Duodenal mucosa (tissue), 2 donors: Measurements from ENCODE around the gene NPTXR.

ENCODE experiments used
- H3K27ac ChIP-seq: one replicate; pipeline ENCODE4 v1.7.0; 2013; ENCODE audit warnings: low read depth, low read length
- H3K27me3 ChIP-seq, 2 donors: one replicate each; pipeline ENCODE4 v1.7.0; 2013; ENCODE audit warnings: low read length in 2 of 2, control low read depth in 1 of 2; ENCODE audit not compliant: insufficient read depth in 2 of 2, control insufficient read depth in 1 of 2
- H3K36me3 ChIP-seq, 2 donors: one replicate each; pipeline ENCODE4 v1.7.0; 2013; ENCODE audit warnings: low read length in 2 of 2, control low read depth in 1 of 2; ENCODE audit not compliant: insufficient read depth in 2 of 2, control insufficient read depth in 1 of 2
- H3K4me1 ChIP-seq, 2 donors: one replicate each; pipeline ENCODE4 v1.7.0; 2013; ENCODE audit warnings: low read length in 2 of 2, control low read depth in 1 of 2; ENCODE audit not compliant: insufficient read depth in 2 of 2, control insufficient read depth in 1 of 2
- H3K4me3 ChIP-seq, 2 donors: one replicate each; pipeline ENCODE4 v1.7.0; 2013; ENCODE audit warnings: low read length in 2 of 2, low read depth in 1 of 2
- H3K9ac ChIP-seq, 2 donors: one replicate each; pipeline ENCODE4 v1.7.0; 2013; ENCODE audit warnings: low read length in 2 of 2, low read depth in 1 of 2
- H3K9me3 ChIP-seq, 2 donors: one replicate each; pipeline ENCODE4 v1.7.0; 2013; ENCODE audit warnings: low read length in 2 of 2, control low read depth in 1 of 2; ENCODE audit not compliant: control insufficient read depth in 1 of 2

NPTXR gene

DNA sequence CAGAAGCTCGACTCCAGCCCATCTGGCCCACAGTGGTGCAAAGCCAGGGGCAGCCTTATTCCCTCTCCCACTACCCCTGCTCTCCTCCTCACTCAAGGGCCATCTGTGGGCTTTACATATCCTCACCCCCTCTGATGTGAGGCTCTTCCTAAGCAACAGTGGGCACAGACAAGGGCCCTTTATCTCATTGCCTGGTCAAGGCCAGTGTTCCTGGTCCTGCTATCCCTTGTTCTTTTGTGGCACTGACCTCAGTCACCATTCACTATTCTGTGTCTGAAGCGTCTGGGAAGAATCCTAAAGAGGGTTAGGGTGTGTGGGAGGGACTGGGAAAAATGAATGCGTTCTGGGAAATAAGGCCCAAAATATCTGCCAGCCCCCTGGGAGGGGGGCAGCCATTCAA, 57.2 kb downstream of the NPTXR start:
- H3K9me3 ChIP-seq, result no peaks in the 10 kb centered on the region
- peaks cover 0 to 11% of the 10 kb centered on the region in 2 donors for H3K36me3 ChIP-seq
- no peaks in the 10 kb centered on the region for H3K27me3 ChIP-seq
- H3K9ac ChIP-seq, result no peak overlapping the region
- peaks cover 7 to 16% of the 10 kb centered on the region in 2 donors for H3K4me1 ChIP-seq
- no peak overlapping the region for H3K27ac ChIP-seq
- no peak overlapping the region for H3K4me3 ChIP-seq

DNA sequence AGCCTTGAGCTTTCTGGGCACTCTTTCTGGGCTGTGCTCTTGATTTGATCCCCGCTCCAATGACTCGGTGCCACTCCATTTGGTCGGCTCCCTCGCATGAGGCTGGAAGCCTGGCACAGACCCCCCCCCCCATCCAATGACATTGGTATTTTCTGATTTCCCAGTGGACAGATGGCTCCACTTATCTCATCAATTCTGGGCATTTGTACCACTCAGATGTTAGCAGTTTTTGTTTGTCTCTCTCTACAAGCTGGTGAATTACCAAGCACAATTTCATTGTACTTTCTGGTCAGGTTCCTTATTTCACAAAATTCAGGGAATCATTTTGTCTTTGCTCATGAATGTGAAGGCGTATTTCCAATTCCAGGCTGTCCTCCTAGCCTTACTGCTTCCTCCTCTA, 59.0 kb downstream of the NPTXR start:
- no peak overlapping the region for H3K4me3 ChIP-seq
- H3K27ac ChIP-seq, result no peak overlapping the region
- H3K9me3 ChIP-seq, result no peaks in the 10 kb centered on the region
- peaks cover 7 to 16% of the 10 kb centered on the region in 2 donors for H3K4me1 ChIP-seq
- peaks cover 6 to 15% of the 10 kb centered on the region in 2 donors for H3K36me3 ChIP-seq
- no peaks in the 10 kb centered on the region for H3K27me3 ChIP-seq
- H3K9ac ChIP-seq, result no peak overlapping the region

- Histone ChIP-seq H3K4me3 (no peak overlapping the region), H3K9me3 (no peaks in the 10 kb centered on the region), H3K36me3 (peaks cover 11 to 21% of the 10 kb centered on the region in 2 donors), H3K9ac (no peak overlapping the region), H3K4me1 (peaks cover 6 to 13% of the 10 kb centered on the region in 2 donors), H3K27me3 (no peaks in the 10 kb centered on the region), H3K27ac (no peak overlapping the region)
These were observed 59.8 kb downstream of the NPTXR start for GRCh38 chr22:38784035-38784434.

DNA sequence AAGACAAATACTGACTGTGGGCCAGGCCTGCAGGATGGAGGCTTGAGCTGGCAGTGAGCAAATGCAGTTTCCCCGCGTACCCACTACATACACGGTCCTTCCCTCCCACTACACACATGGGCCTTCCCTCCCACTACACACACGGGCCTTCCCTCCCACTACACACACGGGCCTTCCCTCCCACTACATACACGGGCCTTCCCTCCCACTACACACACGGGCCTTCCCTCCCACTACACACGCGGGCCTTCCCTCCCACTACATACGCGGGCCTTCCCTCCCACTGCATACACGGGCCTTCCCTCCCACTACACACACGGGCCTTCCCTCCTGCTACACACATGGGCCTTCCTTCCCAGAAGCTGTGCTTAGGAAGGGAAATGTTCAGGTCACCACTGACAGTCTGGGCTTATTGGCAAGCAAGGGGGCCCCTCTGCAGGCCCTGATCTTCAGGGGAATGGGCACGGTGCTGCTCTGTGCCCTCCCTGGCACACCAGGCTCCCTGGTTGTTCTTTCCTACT, 60.7 kb downstream of the NPTXR start:
- peaks cover 11 to 23% of the 10 kb centered on the region in 2 donors for H3K36me3 ChIP-seq
- H3K9me3 ChIP-seq, result no peaks in the 10 kb centered on the region
- H3K9ac ChIP-seq, result no peak overlapping the region
- H3K4me1 ChIP-seq, result peaks cover 0 to 6% of the 10 kb centered on the region in 2 donors
- no peaks in the 10 kb centered on the region for H3K27me3 ChIP-seq
- H3K4me3 ChIP-seq, result no peak overlapping the region
- no peak overlapping the region for H3K27ac ChIP-seq

DNA sequence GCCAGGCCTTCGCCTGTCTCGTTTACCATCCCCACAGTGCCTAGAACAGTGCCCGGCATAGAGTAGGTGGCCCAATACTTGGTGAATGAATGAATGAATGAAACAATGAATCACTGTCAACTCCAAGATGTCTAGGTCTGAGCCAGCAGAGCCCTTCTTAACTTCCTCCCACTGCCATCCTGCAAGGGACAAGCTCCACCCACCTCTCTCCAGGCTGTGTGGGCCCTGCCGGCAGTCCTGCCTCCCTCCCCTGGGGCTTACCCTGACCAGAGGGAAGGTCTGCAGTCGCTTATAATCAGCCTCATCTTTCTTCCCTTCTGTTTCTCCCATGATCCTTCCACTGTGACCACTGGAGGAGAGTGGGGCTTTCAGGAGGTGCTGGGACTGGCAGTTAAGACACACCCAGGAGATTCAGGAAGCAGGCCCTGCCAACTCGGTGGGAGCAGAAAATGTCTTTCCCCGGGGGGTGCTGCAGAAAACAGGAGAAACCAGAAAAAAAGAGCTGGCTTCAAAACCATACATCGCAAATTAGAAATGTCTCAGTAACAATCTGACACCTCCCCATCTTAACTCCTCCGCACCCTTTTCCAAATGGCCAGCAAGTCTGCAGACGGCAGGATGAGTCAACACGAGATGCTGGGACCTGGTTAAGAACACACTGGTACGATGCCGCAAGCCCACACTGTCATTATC, 61.3 kb downstream of the NPTXR start:
- no peak overlapping the region for H3K4me3 ChIP-seq
- H3K27me3 ChIP-seq, result no peaks in the 10 kb centered on the region
- peaks cover 11 to 22% of the 10 kb centered on the region in 2 donors for H3K36me3 ChIP-seq
- H3K9me3 ChIP-seq, result no peaks in the 10 kb centered on the region
- H3K27ac ChIP-seq, result no peak overlapping the region
- H3K4me1 ChIP-seq, result peaks cover 0 to under 1% of the 10 kb centered on the region in 2 donors
- no peak overlapping the region for H3K9ac ChIP-seq

DNA sequence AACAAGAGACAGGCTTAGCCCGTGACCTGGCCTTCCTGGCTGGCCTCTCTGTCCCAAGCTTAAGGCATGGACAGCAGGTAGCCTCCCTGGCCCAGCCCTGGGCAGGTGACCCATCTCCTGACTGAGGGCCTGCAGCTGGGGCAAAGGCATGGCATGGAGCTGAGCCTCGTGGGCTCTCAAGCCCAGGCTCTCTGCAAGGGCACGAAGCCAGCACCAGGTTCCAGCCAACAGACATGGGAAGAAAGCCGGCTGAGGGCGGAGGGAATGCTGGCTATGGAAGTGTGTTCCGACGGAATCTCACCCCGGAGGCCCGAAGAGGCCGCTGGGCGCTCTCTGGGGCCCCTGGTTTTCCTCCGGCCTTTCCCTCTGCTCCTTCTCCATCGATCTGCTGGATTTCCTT, 62.8 kb downstream of the NPTXR start:
- Histone ChIP-seq H3K36me3 (peaks cover 11 to 21% of the 10 kb centered on the region in 2 donors), H3K4me1 (no peaks in the 10 kb centered on the region), H3K27ac (no peak overlapping the region), H3K27me3 (no peaks in the 10 kb centered on the region), H3K9me3 (no peaks in the 10 kb centered on the region), H3K9ac (no peak overlapping the region), H3K4me3 (no peak overlapping the region)

GRCh38 chr22:38777087-38777671, 66.6 kb downstream of the NPTXR start:
- Histone ChIP-seq H3K27me3 (no peaks in the 10 kb centered on the region), H3K4me1 (no peaks in the 10 kb centered on the region), H3K36me3 (peaks cover 11 to 16% of the 10 kb centered on the region in 2 donors), H3K9me3 (no peaks in the 10 kb centered on the region), H3K4me3 (no peak overlapping the region), H3K27ac (no peak overlapping the region), H3K9ac (no peak overlapping the region)

DNA sequence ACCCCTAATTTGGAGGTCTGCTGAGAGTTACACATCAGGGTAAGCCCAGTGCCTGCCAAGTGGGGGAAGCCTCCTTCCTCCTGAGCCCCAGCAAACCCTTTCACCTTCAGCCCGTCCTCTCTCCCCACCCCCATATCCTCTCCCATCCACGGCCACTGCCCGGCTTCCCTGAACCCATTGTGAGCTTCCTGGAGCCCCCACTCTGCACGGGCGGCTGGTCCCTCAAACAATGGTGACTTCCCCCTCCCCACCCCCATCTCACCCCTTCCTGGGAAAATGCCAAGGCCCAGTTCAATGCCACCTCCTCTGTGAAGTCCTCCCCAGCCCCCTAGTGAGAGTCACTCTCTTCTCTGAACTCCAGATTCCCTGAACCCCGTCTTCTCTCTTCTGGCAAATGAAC, 67.7 kb downstream of the NPTXR start:
- Histone ChIP-seq H3K36me3 (peaks cover 11 to 15% of the 10 kb centered on the region in 2 donors), H3K9me3 (no peaks in the 10 kb centered on the region), H3K27ac (no peak overlapping the region), H3K4me3 (no peak overlapping the region), H3K9ac (no peak overlapping the region), H3K27me3 (no peaks in the 10 kb centered on the region), H3K4me1 (no peaks in the 10 kb centered on the region)

GRCh38 chr22:38775656-38776055, 68.2 kb downstream of the NPTXR start:
- Histone ChIP-seq H3K4me3 (no peak overlapping the region), H3K27me3 (no peaks in the 10 kb centered on the region), H3K4me1 (no peaks in the 10 kb centered on the region), H3K27ac (no peak overlapping the region), H3K9ac (no peak overlapping the region), H3K36me3 (peaks cover 9 to 12% of the 10 kb centered on the region in 2 donors), H3K9me3 (no peaks in the 10 kb centered on the region)

DNA sequence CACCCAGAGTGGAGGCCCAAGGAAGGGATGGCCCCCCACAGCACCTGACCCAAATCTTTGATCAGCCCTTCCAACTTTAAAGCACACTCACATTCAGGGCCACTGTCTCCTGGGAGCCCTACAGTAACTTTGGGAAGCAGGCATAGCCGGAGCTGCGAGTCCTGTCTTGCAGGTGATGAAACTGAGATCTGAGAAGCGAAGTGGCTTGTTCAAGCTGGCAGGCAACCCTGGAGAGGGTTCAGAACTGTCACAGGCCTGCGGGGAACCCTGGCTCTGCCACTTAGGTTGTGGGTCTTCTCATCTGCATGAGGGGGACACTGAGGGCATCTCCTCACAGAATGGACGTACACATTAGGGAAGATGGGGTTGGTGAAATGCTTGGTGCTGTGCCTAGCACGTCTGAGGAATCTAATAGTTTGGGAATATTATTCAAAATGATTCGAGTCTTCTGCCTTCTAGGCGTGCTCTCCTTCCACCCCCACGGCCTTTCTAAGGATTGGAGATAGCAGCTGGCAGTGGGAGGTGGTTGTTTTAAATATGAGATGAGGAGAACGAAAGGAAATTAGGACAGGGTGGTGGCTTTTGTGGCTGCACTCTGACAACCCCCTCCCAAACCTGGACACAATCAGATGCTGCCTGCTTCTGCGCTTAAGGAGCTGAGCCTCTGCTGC, 69.2 kb downstream of the NPTXR start:
- no peak overlapping the region for H3K4me3 ChIP-seq
- peaks cover 3 to 8% of the 10 kb centered on the region in 2 donors for H3K36me3 ChIP-seq
- H3K4me1 ChIP-seq, result no peaks in the 10 kb centered on the region
- H3K27me3 ChIP-seq, result no peaks in the 10 kb centered on the region
- H3K27ac ChIP-seq, result no peak overlapping the region
- H3K9ac ChIP-seq, result no peak overlapping the region
- H3K9me3 ChIP-seq, result no peaks in the 10 kb centered on the region
